CD8-positive, alpha-beta memory T cell (primary cell): ENCODE data around the gene HIF1AN. TPM values are rescaled to one million over a fixed set of nuclear protein-coding genes. Genes with fewer than 3 reads are reported as not detected.
A peak's percentile ranks its signal among the peaks of the same experiment; 100 is the strongest.

Experiments used
- CTCF ChIA-PET: fragments of 350-600 bp; sonication (Branson Sonifier 250); formaldehyde crosslinking; loops from one replicate; lab custom pipeline; 2021; ENCODE audit warnings: antibody characterized with exemption; lab: Charles Lee
- POLR2A ChIA-PET: fragments of 350-600 bp; sonication (Branson Sonifier 250); formaldehyde crosslinking; loops from one replicate; lab custom pipeline; 2021; ENCODE audit warnings: antibody characterized with exemption; lab: Charles Lee
- DNase-seq, 5 donors: peaks; one replicate each; pipeline versions ENCODE4 v3.0.0 to v3.0.0-alpha.2; 2020 to 2022; ENCODE audit warnings: mixed read lengths in 1 of 5
- H3K27ac ChIP-seq: one replicate; pipeline ENCODE4 v1.7.0; 2013; ENCODE audit warnings: low read depth, mild to moderate bottlenecking, low read length, moderate library complexity
- H3K27me3 ChIP-seq: 2 replicates; pipeline ENCODE4 v1.7.0; 2013; ENCODE audit warnings: low read length, mild to moderate bottlenecking; ENCODE audit not compliant: insufficient read depth, poor library complexity, severe bottlenecking
- H3K36me3 ChIP-seq: 2 replicates; pipeline ENCODE4 v1.7.0; 2013; ENCODE audit warnings: mild to moderate bottlenecking, low read length, moderate library complexity; ENCODE audit not compliant: insufficient read depth
- H3K4me1 ChIP-seq: 2 replicates; pipeline ENCODE4 v1.7.0; 2013; ENCODE audit warnings: mild to moderate bottlenecking, low read length, moderate library complexity; ENCODE audit not compliant: insufficient read depth
- H3K4me3 ChIP-seq: 2 replicates; pipeline ENCODE4 v1.7.0; 2013; ENCODE audit warnings: mild to moderate bottlenecking, low read length
- H3K9me3 ChIP-seq: 2 replicates; pipeline ENCODE4 v1.7.0; 2013; ENCODE audit warnings: mild to moderate bottlenecking, low read length
- H3K27ac Mint-ChIP-seq, 8 donors: one replicate each; pipeline ENCODE4 v1.8.0; 2020 to 2021; ENCODE audit warnings: mixed read lengths in 8 of 8, mild to moderate bottlenecking in 6 of 8, inconsistent platforms in 3 of 8, moderate library complexity in 3 of 8
- H3K27me3 Mint-ChIP-seq, 2 donors: one replicate each; pipeline ENCODE4 v1.8.0; 2020 to 2021; ENCODE audit warnings: mixed read lengths in 2 of 2, mild to moderate bottlenecking in 1 of 2, moderate library complexity in 1 of 2
- H3K36me3 Mint-ChIP-seq, 3 donors: one replicate each; pipeline ENCODE4 v1.8.0; 2020 to 2021; ENCODE audit warnings: mixed read lengths in 3 of 3, inconsistent platforms in 1 of 3, mild to moderate bottlenecking in 1 of 3
- H3K4me1 Mint-ChIP-seq, 3 donors: one replicate each; pipeline ENCODE4 v1.8.0; 2020 to 2021; ENCODE audit warnings: mixed read lengths in 3 of 3, inconsistent platforms in 1 of 3, mild to moderate bottlenecking in 1 of 3
- H3K4me3 Mint-ChIP-seq, 7 donors: one replicate each; pipeline ENCODE4 v1.8.0; 2020 to 2021; ENCODE audit warnings: mixed read lengths in 7 of 7, mild to moderate bottlenecking in 6 of 7, moderate library complexity in 4 of 7, inconsistent platforms in 2 of 7
- H3K9me3 Mint-ChIP-seq, 5 donors: one replicate each; pipeline ENCODE4 v1.8.0; 2020 to 2022; ENCODE audit warnings: mixed read lengths in 5 of 5, mild to moderate bottlenecking in 3 of 5, moderate library complexity in 2 of 5, inconsistent platforms in 1 of 5
- polyA plus RNA-seq: library from polyadenylated mRNA; unstranded; fragments of 300-500 nt; fragmentation: Illumina TruSeq; gene quantifications from one replicate; pipeline ENCODE4 v1.2.3, GENCODE V29; 2021
- total RNA-seq, 2 experiments: library from RNA; stranded (reverse); gene quantifications; one replicate each; pipeline ENCODE4 v1.2.3, GENCODE V29; 2021

Gene HIF1AN
- total and polyA plus RNA-seq, 3 experiments from 2014 or later: 29.7 to 52.8 (median 48.6) TPM

- Histone ChIP-seq H3K27me3 (no peaks in the 10 kb centered on the region), H3K4me1 (peaks cover 10% of the 10 kb centered on the region), H3K36me3 (peaks cover 24% of the 10 kb centered on the region), H3K4me3 (no peak overlapping the region), H3K9me3 (no peaks in the 10 kb centered on the region), H3K27ac (no peak overlapping the region)
- Mint-ChIP-seq H3K4me3 (no peak overlapping the region), H3K36me3 (peaks cover 0 to 55% (median 7%) of the 10 kb centered on the region in 3 donors), H3K27me3 (no peaks in the 10 kb centered on the region), H3K4me1 (peaks cover 10% of the 10 kb centered on the region in 3 donors), H3K9me3 (no peaks in the 10 kb centered on the region), H3K27ac (peak overlapping the region in 2 of 8 donors; percentile 54 to 69)
- no peak for DNase-seq
- ChIA-PET CTCF (interaction anchor here (0.7 to 5.4 kb wide), 4 partner anchors 11 to 88 kb away, joined by 3 to 65 read pairs (median 24); partner anchors contain the start of gene HIF1AN), POLR2A (interaction anchor here (0.8 kb wide), 1 partner anchor 515 kb away, joined by 9 read pairs; no protein-coding TSS in a partner anchor)
These were observed 14.9 kb upstream of the HIF1AN start for GRCh38 chr10:100520811-100521210.

DNA sequence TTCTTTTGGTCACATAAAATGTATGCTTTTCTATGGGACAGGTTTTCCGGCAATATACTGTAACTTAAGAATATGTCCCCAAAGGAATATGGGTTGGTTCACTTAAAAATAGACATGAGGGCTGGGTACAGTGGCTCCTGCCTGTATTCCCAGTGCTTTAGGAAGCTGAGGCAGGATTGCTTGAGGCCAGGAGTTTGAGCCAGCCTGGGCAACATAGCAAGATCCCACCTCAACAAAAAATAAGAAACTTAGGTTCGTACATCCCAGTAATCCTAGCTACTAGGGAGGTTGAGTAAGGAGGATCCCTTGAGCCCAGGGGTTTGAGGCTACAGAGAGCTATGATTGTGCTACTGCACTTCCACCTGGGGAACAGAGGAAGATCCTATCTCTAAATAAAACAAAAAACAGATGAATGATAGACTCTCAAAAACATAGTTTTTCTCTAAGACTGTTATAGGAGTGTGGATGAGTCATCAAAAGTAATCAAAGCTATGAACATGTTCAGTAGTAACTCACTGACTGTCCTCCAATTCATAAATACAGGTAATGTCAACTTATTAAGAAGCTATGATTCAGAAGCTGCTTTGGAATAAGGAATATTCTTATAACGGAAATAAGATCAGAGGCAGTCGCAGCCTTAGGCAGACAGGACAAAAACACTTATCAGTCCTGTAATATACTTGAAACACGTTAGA, 13.5 kb upstream of the HIF1AN start:
- H3K36me3 ChIP-seq: peaks cover 37% of the 10 kb centered on the region
- Mint-ChIP-seq H3K4me3 (no peak overlapping the region), H3K27me3 (no peaks in the 10 kb centered on the region), H3K4me1 (peaks cover 17 to 22% (median 22%) of the 10 kb centered on the region in 3 donors), H3K9me3 (no peaks in the 10 kb centered on the region), H3K27ac (peak overlapping the region in 3 of 8 donors; percentile 0 to 49 (median 8)), H3K36me3 (peaks cover 0 to 58% (median 7%) of the 10 kb centered on the region in 3 donors)
- no peaks in the 10 kb centered on the region for H3K9me3 ChIP-seq
- H3K27ac ChIP-seq: no peak overlapping the region
- H3K27me3 ChIP-seq: no peaks in the 10 kb centered on the region
- H3K4me3 ChIP-seq: no peak overlapping the region
- ChIA-PET POLR2A (no interaction called here), CTCF (interaction anchor here (1.1 to 2.1 kb wide), 5 partner anchors 12 to 89 kb away, joined by 3 to 15 read pairs (median 8); partner anchors contain the start of gene HIF1AN)
- H3K4me1 ChIP-seq: peaks cover 19% of the 10 kb centered on the region
- no peak for DNase-seq

DNA sequence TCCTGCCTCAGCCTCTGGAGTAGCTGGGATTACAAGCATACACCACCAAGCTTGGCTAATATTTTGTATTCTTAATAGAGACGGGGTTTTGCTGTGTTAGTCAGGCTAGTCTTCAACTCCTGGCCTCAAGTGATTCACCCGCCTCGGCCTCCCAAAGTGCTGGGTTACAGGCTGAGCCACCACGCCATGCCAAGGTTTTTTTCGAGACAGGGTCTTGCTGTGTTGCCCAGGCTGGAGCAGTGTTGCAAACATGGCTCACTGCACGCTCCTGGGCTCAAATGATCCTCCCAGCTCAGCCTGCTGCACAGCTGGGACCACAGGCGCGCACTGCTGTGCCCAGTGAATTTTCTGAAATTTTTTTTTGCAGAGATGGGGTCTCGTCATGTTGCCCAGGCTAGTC, 12.8 kb upstream of the HIF1AN start:
- CTCF ChIA-PET: interaction anchor here (1.1 to 2.1 kb wide), 5 partner anchors 12 to 89 kb away, joined by 3 to 15 read pairs (median 8); partner anchors contain the start of gene HIF1AN
- H3K36me3 Mint-ChIP-seq: peaks cover 0 to 61% (median 7%) of the 10 kb centered on the region in 3 donors
- H3K27ac ChIP-seq: no peak overlapping the region
- H3K4me1 Mint-ChIP-seq: peaks cover 14 to 29% (median 28%) of the 10 kb centered on the region in 3 donors
- H3K9me3 Mint-ChIP-seq: no peaks in the 10 kb centered on the region
- no peak overlapping the region for H3K27ac Mint-ChIP-seq
- no peaks in the 10 kb centered on the region for H3K27me3 Mint-ChIP-seq
- H3K36me3 ChIP-seq: peaks cover 37% of the 10 kb centered on the region
- POLR2A ChIA-PET: no interaction called here
- H3K4me1 ChIP-seq: peaks cover 26% of the 10 kb centered on the region
- H3K4me3 ChIP-seq: no peak overlapping the region
- DNase-seq: no peak
- H3K4me3 Mint-ChIP-seq: no peak overlapping the region
- H3K27me3 ChIP-seq: no peaks in the 10 kb centered on the region
- H3K9me3 ChIP-seq: no peaks in the 10 kb centered on the region

GRCh38 chr10:100524206-100524605, 11.5 kb upstream of the HIF1AN start:
- Mint-ChIP-seq H3K36me3 (peaks cover 0 to 62% (median 7%) of the 10 kb centered on the region in 3 donors), H3K9me3 (no peaks in the 10 kb centered on the region), H3K27ac (peak overlapping the region in 2 of 8 donors; percentile 19 to 78), H3K4me3 (no peak overlapping the region), H3K4me1 (peaks cover 16 to 31% (median 30%) of the 10 kb centered on the region in 3 donors), H3K27me3 (no peaks in the 10 kb centered on the region)
- Histone ChIP-seq H3K4me3 (no peak overlapping the region), H3K9me3 (no peaks in the 10 kb centered on the region), H3K27ac (no peak overlapping the region), H3K4me1 (peaks cover 29% of the 10 kb centered on the region), H3K27me3 (no peaks in the 10 kb centered on the region), H3K36me3 (peaks cover 37% of the 10 kb centered on the region)
- no peak for DNase-seq
- POLR2A ChIA-PET: no interaction called here
- CTCF ChIA-PET: interaction anchor here (1.1 to 3.6 kb wide), 5 partner anchors 9 to 41 kb away, joined by 3 to 25 read pairs (median 5); partner anchors contain the start of gene HIF1AN

DNA sequence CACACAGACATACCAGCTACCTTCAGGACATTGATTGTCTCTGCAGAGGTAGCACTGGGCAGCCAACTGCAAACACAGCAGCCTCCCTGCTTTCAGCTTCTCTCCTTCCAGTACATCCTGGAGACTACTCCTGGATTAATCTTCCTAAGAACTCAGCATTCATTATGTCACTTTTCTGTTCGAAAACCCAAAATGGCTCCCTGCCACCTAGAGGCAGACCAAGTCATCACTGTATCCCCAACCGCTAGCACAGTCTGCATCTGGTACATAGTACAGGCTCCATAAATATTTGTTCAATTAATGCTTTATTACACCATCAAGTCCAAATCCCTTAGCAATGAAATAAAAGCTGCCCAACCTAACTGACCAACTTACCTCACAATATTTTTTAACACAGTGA, 11.1 kb upstream of the HIF1AN start:
- Mint-ChIP-seq H3K4me1 (peaks cover 17 to 33% (median 32%) of the 10 kb centered on the region in 3 donors), H3K36me3 (peaks cover 0 to 66% (median 7%) of the 10 kb centered on the region in 3 donors), H3K27ac (peak overlapping the region in 2 of 8 donors; percentile 70 to 73), H3K27me3 (no peaks in the 10 kb centered on the region), H3K4me3 (peak overlapping the region in 1 of 7 donors; percentile 29), H3K9me3 (no peaks in the 10 kb centered on the region)
- Histone ChIP-seq H3K4me1 (peaks cover 29% of the 10 kb centered on the region), H3K27ac (no peak overlapping the region), H3K9me3 (no peaks in the 10 kb centered on the region), H3K36me3 (peaks cover 37% of the 10 kb centered on the region), H3K4me3 (no peak overlapping the region), H3K27me3 (no peaks in the 10 kb centered on the region)
- CTCF ChIA-PET: interaction anchor here (1.1 to 3.6 kb wide), 5 partner anchors 9 to 42 kb away, joined by 3 to 25 read pairs (median 5); partner anchors contain the start of gene HIF1AN
- no peak for DNase-seq
- POLR2A ChIA-PET: no interaction called here

- Histone ChIP-seq H3K27ac (peak overlapping the region; percentile 83), H3K4me1 (peaks cover 35% of the 10 kb centered on the region), H3K4me3 (peak overlapping the region; percentile 97), H3K27me3 (no peaks in the 10 kb centered on the region), H3K9me3 (no peaks in the 10 kb centered on the region), H3K36me3 (peaks cover 31% of the 10 kb centered on the region)
- ChIA-PET CTCF (interaction anchor here (2.7 to 4.2 kb wide), 2 partner anchors 10 to 15 kb away, joined by 8 to 35 read pairs; partner anchors contain the start of gene SEC31B), POLR2A (no interaction called here)
- Mint-ChIP-seq H3K27me3 (no peaks in the 10 kb centered on the region), H3K4me1 (peaks cover 25 to 42% (median 40%) of the 10 kb centered on the region in 3 donors), H3K4me3 (peak overlapping the region; percentile 93 to 100 (median 99)), H3K9me3 (no peaks in the 10 kb centered on the region), H3K27ac (peak overlapping the region; percentile 84 to 100 (median 99)), H3K36me3 (peaks cover 0 to 55% (median 6%) of the 10 kb centered on the region in 3 donors)
- DNase-seq: peak in 1 of 5 donors; percentile 22
These were observed 7.4 kb upstream of the HIF1AN start for GRCh38 chr10:100528123-100528886.

- H3K9me3 ChIP-seq: no peaks in the 10 kb centered on the region
- ChIA-PET POLR2A (no interaction called here), CTCF (interaction anchor here (2.7 to 4.2 kb wide), 2 partner anchors 11 to 15 kb away, joined by 8 to 35 read pairs; partner anchors contain the start of gene SEC31B)
- H3K27me3 ChIP-seq: no peaks in the 10 kb centered on the region
- Mint-ChIP-seq H3K9me3 (no peaks in the 10 kb centered on the region), H3K36me3 (peaks cover 0 to 48% (median 4%) of the 10 kb centered on the region in 3 donors), H3K27ac (peak overlapping the region; percentile 84 to 100 (median 99)), H3K4me3 (peak overlapping the region; percentile 93 to 100 (median 99)), H3K4me1 (peaks cover 25 to 42% (median 40%) of the 10 kb centered on the region in 3 donors), H3K27me3 (no peaks in the 10 kb centered on the region)
- H3K27ac ChIP-seq: peak overlapping the region; percentile 83
- peak overlapping the region; percentile 97 for H3K4me3 ChIP-seq
- H3K4me1 ChIP-seq: peaks cover 35% of the 10 kb centered on the region
- no peak for DNase-seq
- peaks cover 24% of the 10 kb centered on the region for H3K36me3 ChIP-seq
These were observed 6.7 kb upstream of the HIF1AN start for GRCh38 chr10:100528921-100529474.
